Measurements from ENCODE around the gene MISP3.

GRCh38 chr19:14089412-14089661, 16.8 kb downstream of the MISP3 start:
- TF ChIP-seq TAF1 (IDR thresholded peaks at IDR 0.05; ENCODE audit: low read depth, low read length), result no peak
- no peak for TF ChIP-seq EZH2 (IDR thresholded peaks at IDR 0.05; ENCODE audit: low read depth, low read length, severe bottlenecking)
- peak in 2 of 3 experiments; percentile 18 to 32; a peak in 2 of 4 replicates for TF ChIP-seq CTCF (IDR thresholded peaks at IDR 0.05; ENCODE audit: control extremely low read depth in 1 of 3, insufficient read depth in 1 of 3, low read depth in 1 of 3, low read length in 3 of 3)
- no peak for TF ChIP-seq JUN (IDR thresholded peaks at IDR 0.05; ENCODE audit: low read depth, low read length)
